Spleen (tissue), 7 donors: ENCODE results near the gene ADARB2.

ENCODE experiments used
- POLR2A ChIP-seq, 3 donors: fragments of 450-650 bp; IDR thresholded peaks; one replicate each; pipeline ENCODE4 v1.5.1; 2017; ENCODE audit warnings: antibody characterized with exemption in 3 of 3, mild to moderate bottlenecking in 1 of 3
- POLR2AphosphoS5 ChIP-seq, 3 donors: sonication (generic); formaldehyde crosslinking; IDR thresholded peaks; one replicate each; pipeline ENCODE4 v1.5.1; 2017; ENCODE audit warnings: antibody characterized with exemption in 3 of 3
- TF ChIP-seq, protein P1 (sequence below), 11 experiments: fragments of 200-600 bp in 7 of 11; fragments of 450-650 bp in 4 of 11; sonication (generic) in 4 of 11; IDR thresholded peaks in 8 of 11; conservative IDR thresholded peaks in 3 of 11; 1 replicate in 7 of 11; 2 replicates in 4 of 11; pipeline versions ENCODE4 v1.4.0 to v1.8.0; 2016 to 2021; ENCODE audit warnings: antibody characterized with exemption in 11 of 11, inconsistent platforms in 4 of 11, mild to moderate bottlenecking in 1 of 11
- donor health status: DM: no; HTN: no; CAD: no; lungs with moderate emphysema.
- donor health status: DM: no; HTN: no; CAD: no.
- donor health status: DM: no; HTN: no; CAD: no.

DNA sequence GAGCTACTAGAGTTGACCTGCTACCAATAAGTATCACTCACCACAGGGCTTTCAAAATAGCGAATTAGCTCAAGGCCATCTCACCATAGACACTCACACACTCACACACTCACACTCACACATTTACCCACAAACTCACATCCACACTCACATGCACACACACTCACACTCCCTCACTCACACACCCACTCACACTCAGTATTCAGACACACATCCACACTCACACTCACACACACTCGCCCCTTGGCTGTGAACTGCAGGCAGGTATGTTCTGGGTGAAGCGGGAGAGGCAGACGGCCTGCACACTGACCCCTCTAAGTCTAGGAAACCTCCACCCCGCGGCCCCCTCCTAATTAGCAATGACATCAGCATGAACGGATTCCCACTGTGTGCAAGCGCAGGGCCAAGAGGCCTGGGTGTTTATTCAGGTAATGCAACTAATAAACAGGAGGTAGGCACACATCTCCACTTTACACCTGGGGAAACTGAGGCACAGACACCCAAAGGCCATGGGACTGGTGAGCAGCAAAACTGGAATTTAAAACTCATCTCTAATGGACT is 94.6 kb downstream of the ADARB2 start:
- TF ChIP-seq, protein P1, sequence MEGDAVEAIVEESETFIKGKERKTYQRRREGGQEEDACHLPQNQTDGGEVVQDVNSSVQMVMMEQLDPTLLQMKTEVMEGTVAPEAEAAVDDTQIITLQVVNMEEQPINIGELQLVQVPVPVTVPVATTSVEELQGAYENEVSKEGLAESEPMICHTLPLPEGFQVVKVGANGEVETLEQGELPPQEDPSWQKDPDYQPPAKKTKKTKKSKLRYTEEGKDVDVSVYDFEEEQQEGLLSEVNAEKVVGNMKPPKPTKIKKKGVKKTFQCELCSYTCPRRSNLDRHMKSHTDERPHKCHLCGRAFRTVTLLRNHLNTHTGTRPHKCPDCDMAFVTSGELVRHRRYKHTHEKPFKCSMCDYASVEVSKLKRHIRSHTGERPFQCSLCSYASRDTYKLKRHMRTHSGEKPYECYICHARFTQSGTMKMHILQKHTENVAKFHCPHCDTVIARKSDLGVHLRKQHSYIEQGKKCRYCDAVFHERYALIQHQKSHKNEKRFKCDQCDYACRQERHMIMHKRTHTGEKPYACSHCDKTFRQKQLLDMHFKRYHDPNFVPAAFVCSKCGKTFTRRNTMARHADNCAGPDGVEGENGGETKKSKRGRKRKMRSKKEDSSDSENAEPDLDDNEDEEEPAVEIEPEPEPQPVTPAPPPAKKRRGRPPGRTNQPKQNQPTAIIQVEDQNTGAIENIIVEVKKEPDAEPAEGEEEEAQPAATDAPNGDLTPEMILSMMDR (IDR thresholded peaks at IDR 0.05 in 8 of 11, conservative IDR thresholded peaks at IDR 0.05 in 3 of 11) = no peak
- TF ChIP-seq POLR2AphosphoS5 (IDR thresholded peaks at IDR 0.05) (no peak), POLR2A (IDR thresholded peaks at IDR 0.05) (no peak)
